Activated naive CD8-positive, alpha-beta T cell treated with anti-CD3 and anti-CD28 coated beads, Interleukin-2, amount 50 U/mL, for 24 hours (primary cell): ENCODE measurements around the gene NUB1.

Experiments
- ATAC-seq: fragments of 150-1000 bp; cut with Tn5 transposase; one replicate; pipeline ENCODE4 v1.10.0; 2021
- DNase-seq: peaks from one replicate; pipeline ENCODE4 v3.0.0; 2021
- H3K27ac Mint-ChIP-seq: one replicate; pipeline ENCODE4 v1.8.0; 2021; ENCODE audit warnings: mild to moderate bottlenecking, mixed read lengths
- H3K27me3 Mint-ChIP-seq: one replicate; pipeline ENCODE4 v1.8.0; 2021; ENCODE audit warnings: mixed read lengths
- H3K36me3 Mint-ChIP-seq: one replicate; pipeline ENCODE4 v1.8.0; 2021; ENCODE audit warnings: low read depth, mixed read lengths
- H3K4me1 Mint-ChIP-seq: one replicate; pipeline ENCODE4 v1.8.0; 2021; ENCODE audit warnings: mixed read lengths
- H3K4me3 Mint-ChIP-seq: one replicate; pipeline ENCODE4 v1.8.0; 2021; ENCODE audit warnings: mild to moderate bottlenecking, moderate library complexity, mixed read lengths
- H3K9me3 Mint-ChIP-seq: one replicate; pipeline ENCODE4 v1.8.0; 2021; ENCODE audit warnings: mixed read lengths

NUB1 gene

DNA sequence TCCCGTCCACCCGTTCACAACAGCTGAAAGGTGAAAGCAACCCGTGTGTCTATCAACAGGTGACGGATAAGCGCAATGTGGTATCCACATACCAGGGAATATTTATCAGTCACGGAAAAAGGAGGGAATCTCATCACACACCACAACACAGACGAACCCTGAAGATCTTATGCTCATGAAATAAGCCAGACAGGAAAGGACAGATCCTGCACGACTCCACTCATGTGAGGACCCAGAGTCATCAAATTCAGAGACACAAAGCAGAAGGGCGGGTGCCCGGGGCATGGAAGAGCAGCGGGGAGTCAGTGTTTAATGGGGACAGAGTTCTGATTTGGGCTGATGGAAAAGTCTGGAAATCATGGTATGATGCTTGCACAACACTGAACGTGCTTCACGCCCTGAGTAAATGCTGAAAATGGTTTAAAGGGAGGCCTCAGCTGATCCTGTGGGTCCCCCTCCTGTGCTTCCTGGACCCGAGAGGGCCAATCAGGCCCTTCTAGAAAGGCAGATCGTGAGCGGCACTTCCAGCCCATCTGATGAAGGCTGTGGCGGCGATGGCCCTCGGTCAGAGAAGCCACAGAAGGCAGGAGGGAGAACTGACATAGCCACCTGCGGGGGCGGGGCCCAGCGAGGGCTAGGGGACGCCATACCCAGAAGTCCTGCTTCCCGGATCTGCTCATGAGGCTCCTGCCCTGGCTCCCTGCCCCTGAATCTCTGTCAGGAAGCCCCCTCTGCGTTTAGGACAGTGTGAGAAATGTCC, 49.2 kb downstream of the NUB1 start:
- H3K4me3 Mint-ChIP-seq, result no peak overlapping the region
- no peaks in the 10 kb centered on the region for H3K4me1 Mint-ChIP-seq
- H3K36me3 Mint-ChIP-seq, result no peaks in the 10 kb centered on the region
- ATAC-seq, result no peak
- no peak for DNase-seq
- H3K27ac Mint-ChIP-seq, result no peak overlapping the region
- peaks cover 6% of the 10 kb centered on the region for H3K27me3 Mint-ChIP-seq
- H3K9me3 Mint-ChIP-seq, result no peaks in the 10 kb centered on the region

DNA sequence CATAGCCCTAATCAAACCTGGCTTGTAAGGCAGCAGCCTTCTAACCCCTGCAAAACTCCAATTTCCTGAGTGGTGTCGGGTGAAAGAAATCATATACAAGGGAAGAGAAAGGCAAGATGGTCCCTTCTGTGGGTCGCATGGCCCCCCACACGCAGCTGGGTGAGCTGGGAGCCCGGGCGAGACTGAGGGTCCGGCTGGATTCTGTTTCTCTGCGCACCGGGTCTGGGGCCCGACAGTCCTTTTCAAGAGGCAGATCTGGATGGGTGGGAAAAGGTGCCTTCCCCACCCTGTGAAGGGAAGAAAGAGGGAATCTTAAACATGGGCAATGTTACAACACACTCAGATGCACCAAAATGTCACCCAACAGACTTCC, 49.7 kb downstream of the NUB1 start:
- no peaks in the 10 kb centered on the region for H3K9me3 Mint-ChIP-seq
- peaks cover 6% of the 10 kb centered on the region for H3K27me3 Mint-ChIP-seq
- no peak overlapping the region for H3K4me3 Mint-ChIP-seq
- no peaks in the 10 kb centered on the region for H3K36me3 Mint-ChIP-seq
- no peaks in the 10 kb centered on the region for H3K4me1 Mint-ChIP-seq
- DNase-seq (no peak), ATAC-seq (no peak)
- H3K27ac Mint-ChIP-seq, result no peak overlapping the region

DNA sequence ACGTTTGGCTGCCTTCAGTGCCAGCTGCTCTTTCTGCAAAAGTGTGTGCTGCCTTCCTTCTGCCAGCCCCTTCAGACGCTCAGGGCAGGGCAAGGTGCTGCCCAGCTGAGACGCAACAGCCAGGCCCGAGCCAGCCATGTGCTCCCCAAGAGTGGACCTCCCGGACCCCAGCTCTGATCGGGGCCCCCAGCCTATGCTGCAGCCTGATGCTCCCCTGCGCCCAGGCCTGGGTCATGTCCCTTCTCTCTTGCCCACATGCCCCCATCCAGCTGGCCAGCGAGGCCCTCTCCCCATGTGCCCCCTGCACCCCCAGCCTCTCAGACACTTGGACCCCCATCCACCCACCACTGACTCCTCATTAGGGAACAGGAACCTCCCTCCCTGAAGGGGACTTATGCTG, 50.4 kb downstream of the NUB1 start:
- H3K27me3 Mint-ChIP-seq, result peaks cover 3% of the 10 kb centered on the region

DNA sequence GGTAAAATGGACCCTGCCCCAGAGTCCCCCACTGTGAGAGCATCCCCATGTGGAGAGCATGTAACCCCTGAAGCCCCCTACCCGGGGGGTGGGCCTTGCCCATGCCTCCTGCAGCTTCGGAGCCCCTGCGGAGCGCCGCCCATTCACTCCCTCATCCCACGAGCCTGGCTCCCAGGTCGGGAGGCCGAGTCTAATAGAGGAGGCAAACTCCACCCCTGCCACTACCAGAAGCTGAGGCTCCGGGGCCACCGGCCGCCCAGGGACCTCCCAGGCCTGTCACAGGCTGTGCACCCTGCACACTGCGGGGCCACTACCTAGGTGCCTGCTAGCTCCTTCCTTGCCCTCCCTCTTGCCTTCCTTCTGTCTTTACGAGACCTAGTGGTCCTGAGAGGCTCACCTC, 50.8 kb downstream of the NUB1 start:
- DNase-seq, result no peak
- H3K9me3 Mint-ChIP-seq, result no peaks in the 10 kb centered on the region
- H3K4me1 Mint-ChIP-seq, result no peaks in the 10 kb centered on the region
- no peaks in the 10 kb centered on the region for H3K36me3 Mint-ChIP-seq
- ATAC-seq, result no peak
- peaks cover 3% of the 10 kb centered on the region for H3K27me3 Mint-ChIP-seq
- H3K4me3 Mint-ChIP-seq, result no peak overlapping the region
- no peak overlapping the region for H3K27ac Mint-ChIP-seq

More for the DNA sequence above, 50.4 kb downstream of the NUB1 start:
- H3K27ac Mint-ChIP-seq, result no peak overlapping the region
- DNase-seq (no peak), ATAC-seq (no peak)
- H3K4me3 Mint-ChIP-seq, result no peak overlapping the region
- no peaks in the 10 kb centered on the region for H3K9me3 Mint-ChIP-seq
- no peaks in the 10 kb centered on the region for H3K36me3 Mint-ChIP-seq
- H3K4me1 Mint-ChIP-seq, result no peaks in the 10 kb centered on the region

DNA sequence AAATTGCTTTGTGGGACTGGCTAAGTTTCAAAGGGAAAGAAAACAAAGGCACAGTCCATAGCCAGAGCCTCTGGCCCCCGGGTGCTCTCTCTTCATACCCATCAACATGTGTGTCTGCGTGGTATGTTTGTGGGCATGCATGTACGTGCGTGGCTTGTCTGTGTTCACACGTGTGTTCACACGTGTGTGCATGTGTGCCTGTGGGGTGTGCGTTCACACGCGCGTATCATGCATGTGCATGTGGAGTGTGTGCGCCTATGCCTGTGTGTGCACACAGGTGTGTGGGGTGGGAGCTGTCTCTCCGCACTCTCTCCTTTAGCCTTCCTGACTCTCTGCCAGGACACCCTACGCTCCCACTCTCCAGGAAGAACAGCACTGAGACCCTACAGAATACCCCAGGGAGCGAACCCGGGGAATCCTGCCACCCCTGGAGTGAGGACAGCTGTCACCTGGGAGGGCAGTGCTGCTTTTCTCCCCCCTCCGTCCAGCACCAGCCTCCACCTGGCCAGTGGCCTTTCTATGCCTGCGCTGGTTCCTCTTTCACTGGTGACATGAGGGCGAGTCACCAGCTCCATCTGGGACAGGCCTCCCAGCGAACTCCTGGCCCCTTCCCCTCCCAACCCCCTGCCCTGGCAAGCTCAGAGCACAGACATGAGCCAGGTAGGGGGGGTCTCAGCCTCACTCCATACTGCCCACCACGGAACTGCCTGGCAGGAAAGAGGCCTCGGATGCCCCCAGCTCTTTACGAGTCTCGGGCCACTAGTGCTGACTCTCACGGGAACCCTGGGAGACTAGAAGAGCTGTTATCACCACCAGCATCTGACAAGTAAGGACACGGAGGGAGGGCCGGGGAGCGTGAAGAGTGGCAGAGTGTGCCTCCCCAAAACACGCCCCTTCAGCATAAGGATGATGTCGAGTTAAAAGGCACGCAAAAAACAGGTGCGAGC, 51.7 kb downstream of the NUB1 start:
- peaks cover 4% of the 10 kb centered on the region for H3K9me3 Mint-ChIP-seq
- no peak for ATAC-seq
- no peak overlapping the region for H3K27ac Mint-ChIP-seq
- H3K4me1 Mint-ChIP-seq, result no peaks in the 10 kb centered on the region
- DNase-seq, result no peak
- H3K36me3 Mint-ChIP-seq, result no peaks in the 10 kb centered on the region
- no peak overlapping the region for H3K4me3 Mint-ChIP-seq
- peaks cover 3% of the 10 kb centered on the region for H3K27me3 Mint-ChIP-seq

GRCh38 chr7:151394076-151395035, 52.7 kb downstream of the NUB1 start:
- no peaks in the 10 kb centered on the region for H3K4me1 Mint-ChIP-seq
- no peak overlapping the region for H3K4me3 Mint-ChIP-seq
- ATAC-seq (no peak), DNase-seq (no peak)
- H3K36me3 Mint-ChIP-seq, result no peaks in the 10 kb centered on the region
- peaks cover 3% of the 10 kb centered on the region for H3K27me3 Mint-ChIP-seq
- H3K9me3 Mint-ChIP-seq, result peaks cover 4% of the 10 kb centered on the region
- no peak overlapping the region for H3K27ac Mint-ChIP-seq

- ATAC-seq, result no peak
- no peaks in the 10 kb centered on the region for H3K4me1 Mint-ChIP-seq
- H3K4me3 Mint-ChIP-seq, result no peak overlapping the region
- no peaks in the 10 kb centered on the region for H3K36me3 Mint-ChIP-seq
- H3K27me3 Mint-ChIP-seq, result peaks cover 3% of the 10 kb centered on the region
- no peak for DNase-seq
- no peak overlapping the region for H3K27ac Mint-ChIP-seq
- H3K9me3 Mint-ChIP-seq, result peaks cover 4% of the 10 kb centered on the region
Measured at GRCh38 chr7:151395036-151395367, 53.4 kb downstream of the NUB1 start.

GRCh38 chr7:151396328-151396970, 54.8 kb downstream of the NUB1 start:
- H3K4me3 Mint-ChIP-seq, result no peak overlapping the region
- DNase-seq (no peak), ATAC-seq (no peak)
- no peaks in the 10 kb centered on the region for H3K27me3 Mint-ChIP-seq
- no peaks in the 10 kb centered on the region for H3K36me3 Mint-ChIP-seq
- H3K9me3 Mint-ChIP-seq, result peaks cover 4% of the 10 kb centered on the region
- peaks cover 2% of the 10 kb centered on the region for H3K4me1 Mint-ChIP-seq
- no peak overlapping the region for H3K27ac Mint-ChIP-seq

GRCh38 chr7:151397026-151397425, 55.4 kb downstream of the NUB1 start:
- DNase-seq (no peak), ATAC-seq (no peak)
- Mint-ChIP-seq H3K27ac (no peak overlapping the region), H3K9me3 (peaks cover 4% of the 10 kb centered on the region), H3K4me3 (no peak overlapping the region), H3K27me3 (no peaks in the 10 kb centered on the region), H3K4me1 (peaks cover 2% of the 10 kb centered on the region), H3K36me3 (no peaks in the 10 kb centered on the region)

DNA sequence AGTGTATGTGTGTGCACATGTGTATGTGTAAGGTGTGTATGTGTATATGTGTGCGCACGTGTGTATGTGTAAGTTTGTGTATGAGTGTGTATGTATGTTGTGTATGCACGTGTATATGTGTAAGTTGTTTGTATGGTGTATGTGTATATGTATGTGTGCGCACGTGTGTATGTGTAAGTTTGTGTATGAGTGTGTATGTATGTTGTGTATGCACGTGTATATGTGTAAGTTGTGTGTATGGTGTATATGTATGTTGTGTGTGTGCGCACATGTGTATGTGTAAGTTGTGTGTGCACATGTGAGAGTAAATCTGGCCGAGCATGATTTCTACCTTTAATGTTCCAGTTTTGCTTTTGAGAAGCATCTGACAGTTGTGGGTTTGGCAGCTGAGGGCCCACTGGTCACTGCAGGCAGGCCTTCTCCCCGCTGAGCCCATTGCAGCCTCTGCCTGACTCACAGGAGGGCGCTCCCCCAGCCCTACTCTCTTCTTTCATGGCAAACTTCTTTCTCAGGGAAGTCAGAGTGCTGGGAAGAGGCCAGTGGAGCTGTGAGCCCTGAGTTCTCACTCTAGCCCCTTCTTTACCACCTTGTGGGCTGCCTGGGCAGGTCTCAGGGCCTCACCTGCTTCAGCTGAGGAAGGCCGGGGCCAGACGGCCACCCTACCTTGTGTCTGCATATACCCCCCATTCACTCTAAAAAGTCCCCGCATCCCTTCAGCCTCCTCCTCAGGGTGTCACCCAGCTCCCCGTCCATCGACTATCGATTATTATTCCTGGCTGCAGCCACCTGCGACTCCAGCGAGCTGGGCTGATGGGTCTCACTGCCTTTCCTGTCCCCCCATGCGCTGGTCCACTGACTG, 57.1 kb downstream of the NUB1 start:
- no peak for ATAC-seq
- DNase-seq, result no peak
- peaks cover 4% of the 10 kb centered on the region for H3K9me3 Mint-ChIP-seq
- no peak overlapping the region for H3K27ac Mint-ChIP-seq
- H3K27me3 Mint-ChIP-seq, result no peaks in the 10 kb centered on the region
- peaks cover 2% of the 10 kb centered on the region for H3K4me1 Mint-ChIP-seq
- no peaks in the 10 kb centered on the region for H3K36me3 Mint-ChIP-seq
- H3K4me3 Mint-ChIP-seq, result no peak overlapping the region

- ATAC-seq, result no peak
- Mint-ChIP-seq H3K27ac (no peak overlapping the region), H3K4me3 (no peak overlapping the region), H3K9me3 (peaks cover 4% of the 10 kb centered on the region), H3K4me1 (peaks cover 2% of the 10 kb centered on the region), H3K36me3 (no peaks in the 10 kb centered on the region), H3K27me3 (no peaks in the 10 kb centered on the region)
- DNase-seq, result no peak
Measured at GRCh38 chr7:151399305-151399601, 57.6 kb downstream of the NUB1 start.

DNA sequence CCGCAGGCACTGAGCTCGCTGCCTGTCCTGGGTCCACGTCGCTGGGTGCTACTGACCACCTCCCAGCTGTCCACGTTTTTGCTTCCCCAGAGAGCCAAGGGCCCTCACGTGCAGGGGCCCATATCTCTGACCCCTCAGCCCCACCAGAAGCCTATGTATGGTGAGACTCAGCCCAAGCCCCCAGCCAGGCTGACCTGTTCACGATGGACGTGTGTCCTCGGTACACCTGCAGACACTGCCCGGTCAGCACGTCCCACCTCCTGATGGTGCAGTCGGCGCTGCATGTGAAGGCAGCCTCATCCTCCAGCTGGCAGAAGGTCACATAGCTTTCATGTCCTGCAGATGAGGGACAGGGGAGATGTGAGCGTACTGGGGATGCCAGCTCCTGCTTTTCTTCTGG, 58.3 kb downstream of the NUB1 start:
- Mint-ChIP-seq H3K9me3 (peaks cover 4% of the 10 kb centered on the region), H3K27me3 (no peaks in the 10 kb centered on the region), H3K4me1 (peaks cover 2% of the 10 kb centered on the region), H3K27ac (no peak overlapping the region), H3K36me3 (no peaks in the 10 kb centered on the region), H3K4me3 (no peak overlapping the region)
- DNase-seq (no peak), ATAC-seq (no peak)

- Mint-ChIP-seq H3K27ac (no peak overlapping the region), H3K9me3 (peaks cover 4% of the 10 kb centered on the region), H3K27me3 (no peaks in the 10 kb centered on the region), H3K4me3 (no peak overlapping the region), H3K36me3 (no peaks in the 10 kb centered on the region), H3K4me1 (peaks cover 2% of the 10 kb centered on the region)
- DNase-seq (no peak), ATAC-seq (peak; percentile 31)
Measured at GRCh38 chr7:151400626-151401315, 59.2 kb downstream of the NUB1 start.
